ENCODE data around the gene SPDEF. TPM values are rescaled to one million over a fixed set of nuclear protein-coding genes. Genes with fewer than 3 reads are reported as not detected.

SPDEF gene
- total RNA-seq, 1 donor from 2014 or later, result 1.6 TPM

DNA sequence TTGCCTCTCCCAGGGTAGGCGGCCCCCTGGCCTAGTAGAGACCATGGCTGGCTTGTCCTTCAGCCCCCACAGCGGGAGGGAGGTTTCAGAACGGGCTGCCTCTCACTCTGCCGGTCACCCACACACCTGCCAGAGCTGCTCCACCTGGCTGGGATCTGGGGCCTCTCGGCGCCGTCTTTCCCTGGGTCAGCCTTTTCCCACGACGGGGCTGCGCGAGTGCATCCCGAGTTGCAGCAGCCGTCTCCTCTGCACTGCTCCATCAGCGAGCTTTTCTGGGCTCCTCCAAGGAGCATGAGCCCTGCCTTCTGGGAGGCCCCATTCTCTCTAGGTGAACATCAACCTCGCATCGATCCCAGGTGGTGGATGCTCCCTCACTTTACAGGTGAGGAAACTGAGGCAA, 15.9 kb upstream of the SPDEF start:
- DNase-seq (ENCODE audit: extremely low spot score, unreplicated experiment), result no peak
- TF ChIP-seq, protein P1, sequence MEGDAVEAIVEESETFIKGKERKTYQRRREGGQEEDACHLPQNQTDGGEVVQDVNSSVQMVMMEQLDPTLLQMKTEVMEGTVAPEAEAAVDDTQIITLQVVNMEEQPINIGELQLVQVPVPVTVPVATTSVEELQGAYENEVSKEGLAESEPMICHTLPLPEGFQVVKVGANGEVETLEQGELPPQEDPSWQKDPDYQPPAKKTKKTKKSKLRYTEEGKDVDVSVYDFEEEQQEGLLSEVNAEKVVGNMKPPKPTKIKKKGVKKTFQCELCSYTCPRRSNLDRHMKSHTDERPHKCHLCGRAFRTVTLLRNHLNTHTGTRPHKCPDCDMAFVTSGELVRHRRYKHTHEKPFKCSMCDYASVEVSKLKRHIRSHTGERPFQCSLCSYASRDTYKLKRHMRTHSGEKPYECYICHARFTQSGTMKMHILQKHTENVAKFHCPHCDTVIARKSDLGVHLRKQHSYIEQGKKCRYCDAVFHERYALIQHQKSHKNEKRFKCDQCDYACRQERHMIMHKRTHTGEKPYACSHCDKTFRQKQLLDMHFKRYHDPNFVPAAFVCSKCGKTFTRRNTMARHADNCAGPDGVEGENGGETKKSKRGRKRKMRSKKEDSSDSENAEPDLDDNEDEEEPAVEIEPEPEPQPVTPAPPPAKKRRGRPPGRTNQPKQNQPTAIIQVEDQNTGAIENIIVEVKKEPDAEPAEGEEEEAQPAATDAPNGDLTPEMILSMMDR (conservative IDR thresholded peaks at IDR 0.05), result no peak
- no peaks in the 10 kb centered on the region for H3K36me3 Mint-ChIP-seq
- H3K27ac Mint-ChIP-seq, result no peak overlapping the region
- no peak overlapping the region for H3K4me3 Mint-ChIP-seq
- H3K27me3 Mint-ChIP-seq, result no peaks in the 10 kb centered on the region
- H3K9me3 Mint-ChIP-seq, result no peaks in the 10 kb centered on the region
- no peaks in the 10 kb centered on the region for H3K4me1 Mint-ChIP-seq (ENCODE audit: unreplicated experiment)

DNA sequence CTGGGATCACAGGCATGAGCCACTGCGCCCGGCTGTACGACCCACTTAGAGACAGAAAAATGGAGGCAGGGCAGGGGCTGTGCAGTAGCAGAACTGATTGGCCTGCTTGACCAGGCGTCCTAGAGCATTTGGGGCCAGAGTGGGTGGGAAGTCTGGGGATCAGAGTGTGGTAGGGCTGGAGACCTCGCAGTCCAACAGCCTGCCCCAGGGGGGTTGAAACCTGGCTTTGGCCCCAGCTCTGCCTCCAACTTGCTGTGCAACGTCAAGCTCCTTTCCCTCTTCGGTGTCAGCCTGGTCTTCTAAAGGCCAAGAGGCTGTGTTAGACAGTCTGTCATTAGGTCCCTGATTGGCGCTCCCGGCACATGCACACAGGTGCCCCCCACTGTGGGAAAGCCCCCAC, 15.3 kb upstream of the SPDEF start:
- TF ChIP-seq, protein P1 (conservative IDR thresholded peaks at IDR 0.05), result no peak
- no peaks in the 10 kb centered on the region for H3K27me3 Mint-ChIP-seq
- no peak overlapping the region for H3K27ac Mint-ChIP-seq
- H3K4me1 Mint-ChIP-seq (ENCODE audit: unreplicated experiment), result no peaks in the 10 kb centered on the region
- no peaks in the 10 kb centered on the region for H3K36me3 Mint-ChIP-seq
- no peak overlapping the region for H3K4me3 Mint-ChIP-seq
- no peak for DNase-seq (ENCODE audit: extremely low spot score, unreplicated experiment)
- no peaks in the 10 kb centered on the region for H3K9me3 Mint-ChIP-seq

DNA sequence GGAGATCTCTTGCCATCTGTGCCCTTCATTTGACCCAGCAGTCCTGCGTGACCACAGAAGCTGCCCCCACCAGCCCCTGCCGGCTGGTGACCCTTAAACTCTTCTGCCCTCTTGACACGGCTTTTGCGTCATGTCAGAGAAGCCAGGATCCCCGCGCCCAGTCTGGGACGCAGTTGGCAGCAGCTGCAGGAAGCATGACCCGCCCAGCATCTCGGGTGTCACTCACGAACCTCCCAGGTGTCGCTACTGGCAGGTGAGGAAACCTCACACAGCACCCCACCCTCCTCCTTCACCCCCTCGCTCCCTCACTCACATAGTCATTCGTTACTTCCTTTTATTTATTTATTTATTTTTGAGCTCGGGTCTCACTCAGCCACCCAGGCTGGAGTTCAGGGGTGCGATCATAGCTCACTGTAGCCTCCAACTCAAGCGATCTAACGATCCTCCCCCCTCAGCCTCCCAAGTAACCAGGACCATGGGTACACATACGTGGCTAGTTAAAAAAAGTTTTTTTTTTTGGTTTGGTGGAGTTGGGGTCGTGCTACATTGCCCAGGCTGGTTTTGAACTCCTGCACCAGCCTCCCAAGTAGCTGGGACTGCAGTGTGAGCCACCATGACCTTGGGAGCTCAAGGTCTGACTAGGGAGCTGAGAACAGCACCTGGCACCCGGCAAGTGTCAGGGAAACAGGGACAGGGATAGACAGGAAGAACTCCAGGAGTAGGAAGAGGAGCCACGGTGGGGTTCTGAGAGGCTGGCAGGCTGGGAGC, 14.1 kb upstream of the SPDEF start:
- Mint-ChIP-seq H3K9me3 (no peaks in the 10 kb centered on the region), H3K27me3 (no peaks in the 10 kb centered on the region), H3K36me3 (no peaks in the 10 kb centered on the region), H3K27ac (peak overlapping the region; percentile 39), H3K4me1 (ENCODE audit: unreplicated experiment) (no peaks in the 10 kb centered on the region), H3K4me3 (no peak overlapping the region)
- TF ChIP-seq, protein P1 (conservative IDR thresholded peaks at IDR 0.05), result no peak
- no peak for DNase-seq (ENCODE audit: extremely low spot score, unreplicated experiment)

DNA sequence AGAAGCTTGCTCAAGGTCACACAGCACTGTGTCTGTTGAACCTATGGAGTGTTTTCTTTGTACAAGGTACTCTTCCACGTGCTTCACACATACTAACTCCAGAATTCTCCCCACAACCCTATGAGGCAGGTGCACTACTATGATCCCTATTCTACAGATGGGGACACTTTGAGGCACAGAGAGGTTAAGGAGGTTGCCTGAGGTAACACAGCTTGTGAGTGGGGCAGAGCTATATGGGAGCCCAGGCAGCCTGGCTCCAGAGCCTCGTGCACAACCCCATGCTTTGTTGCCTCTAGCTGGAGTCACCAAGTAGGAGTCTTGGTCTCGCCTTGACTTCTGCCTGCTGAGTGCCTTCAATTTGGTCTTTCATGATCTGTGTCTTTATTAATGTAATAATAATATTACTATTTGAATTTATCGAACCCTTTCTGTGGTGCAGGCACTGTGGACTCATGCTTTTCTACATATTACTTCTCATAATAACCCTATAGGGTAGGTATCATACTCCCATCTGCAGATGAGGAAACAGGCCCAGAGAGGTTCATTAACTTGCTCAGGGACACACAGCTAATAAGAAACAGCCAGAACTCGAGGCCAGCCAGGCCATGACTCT, 13.3 kb upstream of the SPDEF start:
- H3K9me3 Mint-ChIP-seq, result no peaks in the 10 kb centered on the region
- DNase-seq (ENCODE audit: extremely low spot score, unreplicated experiment), result no peak
- no peaks in the 10 kb centered on the region for H3K4me1 Mint-ChIP-seq (ENCODE audit: unreplicated experiment)
- H3K27ac Mint-ChIP-seq, result no peak overlapping the region
- TF ChIP-seq, protein P1 (conservative IDR thresholded peaks at IDR 0.05), result no peak
- H3K4me3 Mint-ChIP-seq, result no peak overlapping the region
- H3K36me3 Mint-ChIP-seq, result no peaks in the 10 kb centered on the region
- no peaks in the 10 kb centered on the region for H3K27me3 Mint-ChIP-seq

DNA sequence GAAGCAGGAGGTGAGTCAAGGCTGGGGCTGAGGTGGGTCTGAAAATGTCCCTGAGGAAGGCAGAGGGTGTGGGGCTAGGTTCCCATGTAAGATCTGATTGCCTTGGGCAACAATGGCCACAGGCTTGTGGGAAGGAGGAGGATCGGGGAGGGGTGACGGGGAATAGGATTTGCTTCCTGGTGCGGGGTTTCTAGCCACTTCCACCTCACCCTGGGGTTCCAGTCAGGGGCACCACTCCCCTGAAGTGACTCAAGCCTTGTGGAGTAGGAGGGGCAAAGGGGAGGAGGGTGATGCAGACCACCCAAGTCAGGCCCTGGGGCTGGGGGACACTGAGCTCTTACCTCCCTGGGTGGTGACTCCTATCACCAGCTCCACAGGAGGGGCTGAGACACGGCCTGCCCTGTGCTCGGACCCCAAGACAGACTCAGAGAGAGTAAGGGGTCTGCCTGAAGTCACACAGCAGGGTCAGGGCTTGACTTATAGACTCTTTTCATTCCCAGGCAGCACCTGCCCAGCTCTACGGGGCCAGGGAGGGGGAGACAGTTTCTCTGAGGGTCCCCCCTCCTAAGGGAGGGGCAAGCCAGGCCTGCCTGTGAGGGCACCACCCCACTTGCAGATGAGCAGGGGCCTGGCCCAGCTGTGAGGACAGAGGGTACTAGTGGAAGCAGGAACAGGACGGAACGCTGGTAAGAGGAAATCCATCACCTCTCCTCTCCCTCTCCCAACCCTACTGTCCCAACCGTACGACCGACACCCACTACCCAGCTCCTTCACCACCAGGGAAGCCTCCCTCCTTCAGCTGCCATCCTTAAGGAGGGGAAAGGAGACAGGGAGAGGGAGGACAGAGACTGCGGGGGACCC, 12.4 kb upstream of the SPDEF start:
- no peaks in the 10 kb centered on the region for H3K4me1 Mint-ChIP-seq (ENCODE audit: unreplicated experiment)
- DNase-seq (ENCODE audit: extremely low spot score, unreplicated experiment), result no peak
- no peak overlapping the region for H3K4me3 Mint-ChIP-seq
- H3K9me3 Mint-ChIP-seq, result no peaks in the 10 kb centered on the region
- H3K27ac Mint-ChIP-seq, result peak overlapping the region; percentile 16
- TF ChIP-seq, protein P1 (conservative IDR thresholded peaks at IDR 0.05), result no peak
- no peaks in the 10 kb centered on the region for H3K36me3 Mint-ChIP-seq
- H3K27me3 Mint-ChIP-seq, result no peaks in the 10 kb centered on the region

Measured in type B pancreatic cell (in vitro differentiated cells).